ENCODE results near the gene CCDC154.

CCDC154 gene

DNA sequence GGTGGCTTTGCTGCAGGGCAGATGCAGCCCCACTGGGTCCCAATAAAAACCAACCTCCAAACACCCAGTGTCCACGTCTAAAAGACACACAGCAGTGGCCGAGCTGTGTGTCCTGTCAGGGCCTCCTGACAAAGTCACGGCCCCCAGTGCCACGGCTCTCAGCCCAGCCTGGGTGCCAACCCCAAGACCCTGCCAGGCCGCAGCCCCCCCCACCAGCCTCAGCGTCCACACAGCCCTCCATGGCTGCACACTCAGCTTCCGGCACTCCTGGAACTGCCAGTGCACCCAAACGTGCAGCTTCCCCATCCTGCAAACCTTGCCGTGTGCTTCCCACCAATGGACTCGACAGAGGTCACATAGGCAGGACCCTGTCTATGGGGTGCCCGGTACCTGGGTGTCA, 3.6 kb upstream of the CCDC154 start:
- no peak overlapping the region for H3K4me3 ChIP-seq (ENCODE audit: low read depth, low read length)
- H3K36me3 ChIP-seq (replicated peaks): peaks cover 34% of the 10 kb centered on the region

DNA sequence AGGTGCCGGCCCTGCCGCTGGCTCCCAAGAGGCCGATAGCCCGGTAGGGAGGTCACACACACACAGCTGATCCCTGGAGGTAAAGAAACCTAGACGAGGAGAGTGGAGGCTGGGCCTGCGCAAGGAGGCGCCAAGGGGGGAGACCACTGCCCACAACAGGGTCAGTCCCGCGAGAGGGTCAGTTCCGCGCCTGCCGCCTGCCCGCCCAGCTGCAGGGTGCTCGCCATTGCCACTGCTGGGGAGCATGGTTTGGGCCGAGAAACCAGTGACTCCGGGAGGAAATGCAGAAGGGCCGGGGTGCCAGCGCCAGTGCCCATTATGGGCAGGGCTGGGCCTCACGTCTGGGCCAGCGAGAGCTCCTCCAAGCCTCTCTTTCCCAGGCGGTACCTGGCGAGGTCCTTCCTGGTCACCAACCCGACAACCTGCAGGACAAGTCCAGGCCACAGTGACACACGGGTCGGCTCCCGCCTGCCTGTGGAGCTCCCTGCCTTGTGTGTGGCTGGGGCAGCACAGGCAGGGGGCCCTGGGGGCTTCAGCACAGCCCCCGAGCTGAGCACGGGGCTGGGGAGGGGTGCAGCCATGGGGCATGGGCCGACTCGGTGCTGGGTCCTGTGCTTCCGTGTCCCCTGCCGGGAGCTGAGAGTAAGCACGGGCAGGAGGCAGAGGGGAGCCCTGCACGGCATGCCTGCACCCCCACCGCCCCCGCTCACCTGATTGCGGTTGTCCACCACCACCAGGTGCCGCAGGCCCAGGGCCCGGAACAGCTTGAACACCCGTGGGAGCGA, 2.1 kb upstream of the CCDC154 start:
- TF ChIP-seq, protein P1, sequence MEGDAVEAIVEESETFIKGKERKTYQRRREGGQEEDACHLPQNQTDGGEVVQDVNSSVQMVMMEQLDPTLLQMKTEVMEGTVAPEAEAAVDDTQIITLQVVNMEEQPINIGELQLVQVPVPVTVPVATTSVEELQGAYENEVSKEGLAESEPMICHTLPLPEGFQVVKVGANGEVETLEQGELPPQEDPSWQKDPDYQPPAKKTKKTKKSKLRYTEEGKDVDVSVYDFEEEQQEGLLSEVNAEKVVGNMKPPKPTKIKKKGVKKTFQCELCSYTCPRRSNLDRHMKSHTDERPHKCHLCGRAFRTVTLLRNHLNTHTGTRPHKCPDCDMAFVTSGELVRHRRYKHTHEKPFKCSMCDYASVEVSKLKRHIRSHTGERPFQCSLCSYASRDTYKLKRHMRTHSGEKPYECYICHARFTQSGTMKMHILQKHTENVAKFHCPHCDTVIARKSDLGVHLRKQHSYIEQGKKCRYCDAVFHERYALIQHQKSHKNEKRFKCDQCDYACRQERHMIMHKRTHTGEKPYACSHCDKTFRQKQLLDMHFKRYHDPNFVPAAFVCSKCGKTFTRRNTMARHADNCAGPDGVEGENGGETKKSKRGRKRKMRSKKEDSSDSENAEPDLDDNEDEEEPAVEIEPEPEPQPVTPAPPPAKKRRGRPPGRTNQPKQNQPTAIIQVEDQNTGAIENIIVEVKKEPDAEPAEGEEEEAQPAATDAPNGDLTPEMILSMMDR (IDR thresholded peaks at IDR 0.05; ENCODE audit: low read depth, low read length, missing control alignments): no peak
- Histone ChIP-seq H3K4me3 (ENCODE audit: low read depth, low read length) (no peak overlapping the region), H3K27ac (no peak overlapping the region), H3K27me3 (replicated peaks) (no peaks in the 10 kb centered on the region), H3K36me3 (replicated peaks) (peaks cover 25% of the 10 kb centered on the region)
- in situ Hi-C loops (cut with HindIII; ENCODE audit: low pct_ligation_motif_present, low sequenced_read_pairs): no loop called here
- no peak for DNase-seq

More for the DNA sequence above, 3.6 kb upstream of the CCDC154 start:
- H3K27me3 ChIP-seq (replicated peaks): no peaks in the 10 kb centered on the region
- DNase-seq: no peak
- no peak overlapping the region for H3K27ac ChIP-seq
- in situ Hi-C loops (cut with HindIII; ENCODE audit: low pct_ligation_motif_present, low sequenced_read_pairs): no loop called here
- TF ChIP-seq, protein P1 (IDR thresholded peaks at IDR 0.05; ENCODE audit: low read depth, low read length, missing control alignments): no peak

DNA sequence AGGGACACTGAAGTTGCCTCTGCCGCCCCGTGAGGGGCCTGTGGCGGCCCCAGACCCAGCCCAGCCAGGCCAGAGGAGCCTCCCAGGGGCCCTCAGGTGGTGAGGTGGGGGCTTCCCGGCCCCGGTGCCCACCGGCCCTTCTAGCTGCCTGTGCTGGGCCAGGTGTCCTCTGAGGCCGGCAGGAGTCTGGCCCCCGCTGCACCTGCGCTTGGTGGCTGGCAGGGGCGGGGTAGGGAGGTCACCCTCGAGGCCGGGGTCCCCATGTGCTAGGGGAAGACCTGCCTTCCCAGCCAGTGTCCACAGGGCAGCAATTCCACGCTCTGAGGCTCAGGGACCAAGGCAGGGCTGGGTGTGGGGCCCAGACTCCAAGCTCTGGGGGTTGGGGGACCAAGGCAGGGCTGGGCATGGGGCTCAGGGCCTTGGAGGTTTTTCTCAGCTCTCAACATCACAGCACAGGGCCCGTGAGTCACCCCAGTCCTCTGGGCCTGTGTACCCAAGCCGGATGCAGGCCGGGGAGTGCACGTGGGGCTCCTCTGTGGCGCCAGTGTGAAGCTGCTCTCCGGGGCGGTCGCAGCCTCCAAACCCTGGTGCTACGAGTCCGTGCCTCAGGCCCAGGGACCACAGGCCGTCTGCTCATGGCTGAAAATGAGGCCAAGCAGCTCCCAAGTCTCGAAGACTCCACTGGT, 1.3 kb upstream of the CCDC154 start:
- TF ChIP-seq, protein P1 (IDR thresholded peaks at IDR 0.05; ENCODE audit: low read depth, low read length, missing control alignments): no peak
- Histone ChIP-seq H3K4me3 (ENCODE audit: low read depth, low read length) (no peak overlapping the region), H3K27ac (no peak overlapping the region), H3K36me3 (replicated peaks) (peaks cover 16% of the 10 kb centered on the region), H3K27me3 (replicated peaks) (no peaks in the 10 kb centered on the region)
- in situ Hi-C loops (cut with HindIII; ENCODE audit: low pct_ligation_motif_present, low sequenced_read_pairs): no loop called here
- no peak for DNase-seq

DNA sequence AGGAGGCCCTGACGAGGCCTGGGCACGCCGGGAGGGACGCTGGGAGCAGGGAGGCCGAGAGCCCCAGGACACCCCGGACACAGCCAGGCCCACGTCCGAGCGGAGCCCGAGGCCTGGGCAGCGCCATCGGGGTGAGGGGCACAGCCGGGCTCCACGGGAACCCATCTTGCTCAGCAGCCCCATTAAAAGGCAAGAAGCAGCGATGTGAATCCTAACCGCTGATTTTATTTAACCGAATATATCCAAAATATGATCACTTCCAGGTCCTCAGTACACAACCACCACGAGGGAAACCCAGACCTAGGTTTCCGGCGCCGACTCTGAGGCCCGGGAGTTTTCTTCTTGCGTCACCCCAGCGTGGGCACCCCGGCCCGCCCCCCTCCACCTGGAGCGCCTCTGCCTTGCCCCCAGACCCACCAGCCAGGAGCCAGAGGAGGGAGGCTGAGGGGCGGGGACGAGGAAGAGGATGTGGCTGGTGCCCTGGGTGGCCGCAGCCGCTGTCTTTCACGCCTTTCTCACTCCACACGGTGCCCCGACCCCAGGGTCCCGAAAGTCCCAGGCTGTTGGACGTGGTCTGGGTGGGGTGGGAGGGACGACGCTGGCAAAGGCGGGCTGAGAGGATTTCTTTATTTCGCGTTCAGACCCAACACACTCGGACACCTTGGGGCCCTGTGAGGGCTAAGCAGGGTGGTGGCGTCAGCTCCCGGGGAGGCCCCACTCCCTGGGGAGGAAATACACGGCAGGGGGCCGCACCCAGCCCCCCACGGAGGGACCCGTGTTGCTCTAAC, 568 bp upstream of the CCDC154 start:
- DNase-seq: no peak
- Histone ChIP-seq H3K27ac (no peak overlapping the region), H3K36me3 (replicated peaks) (peaks cover 15% of the 10 kb centered on the region), H3K27me3 (replicated peaks) (no peaks in the 10 kb centered on the region), H3K4me3 (ENCODE audit: low read depth, low read length) (no peak overlapping the region)
- TF ChIP-seq, protein P1 (IDR thresholded peaks at IDR 0.05; ENCODE audit: low read depth, low read length, missing control alignments): no peak
- in situ Hi-C loops (cut with HindIII; ENCODE audit: low pct_ligation_motif_present, low sequenced_read_pairs): no loop called here

DNA sequence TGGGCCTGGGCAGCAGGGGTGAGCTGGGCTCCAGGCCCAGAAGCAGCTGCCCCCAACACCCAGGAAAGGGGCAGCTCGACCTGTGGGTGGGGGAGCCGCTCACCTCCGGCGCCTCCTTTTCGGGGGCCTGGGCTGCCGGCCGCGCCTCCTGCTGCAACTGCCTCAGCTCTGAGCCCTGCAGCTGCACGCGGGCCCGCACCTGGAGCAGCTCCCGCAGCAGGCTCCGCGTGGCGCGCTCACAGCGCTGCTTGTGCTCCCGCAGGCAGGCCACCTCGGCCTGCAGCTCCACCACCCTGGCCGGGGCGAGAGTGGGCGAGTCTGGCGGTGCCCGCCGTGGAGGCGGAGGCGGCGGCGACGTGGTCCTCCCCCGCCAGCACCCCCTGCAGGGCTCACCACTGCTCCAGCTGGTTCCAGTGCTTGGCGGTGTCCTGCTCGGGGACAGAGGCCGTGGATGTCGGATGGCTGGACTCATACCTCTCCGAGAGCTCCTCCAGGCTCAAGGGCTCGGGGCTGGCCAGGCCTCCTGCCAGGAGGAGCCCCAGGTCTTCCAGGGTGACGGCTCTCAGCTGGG, 868 bp downstream of the CCDC154 start:
- DNase-seq: no peak
- no peak overlapping the region for H3K27ac ChIP-seq
- H3K4me3 ChIP-seq (ENCODE audit: low read depth, low read length): no peak overlapping the region
- in situ Hi-C loops (cut with HindIII; ENCODE audit: low pct_ligation_motif_present, low sequenced_read_pairs): no loop called here
- TF ChIP-seq, protein P1 (IDR thresholded peaks at IDR 0.05; ENCODE audit: low read depth, low read length, missing control alignments): no peak
- peaks cover 15% of the 10 kb centered on the region for H3K36me3 ChIP-seq (replicated peaks)
- no peaks in the 10 kb centered on the region for H3K27me3 ChIP-seq (replicated peaks)
